Small intestine (tissue), 16 donors: ENCODE results near the gene MMP19. TPM values are rescaled to one million over a fixed set of nuclear protein-coding genes. Genes with fewer than 3 reads are reported as not detected.
"Not testable (repeated sequence)": the region's sequence is repeated elsewhere in the genome, so short reads cannot be mapped to it uniquely, and the experiment has no call there.

Source experiments
- DNase-seq, 2 donors: peaks; one replicate each; pipeline versions ENCODE4 v3.0.0 to v3.0.0-alpha.2; 2013
- FAIRE-seq: peaks from 2 replicates; lab custom pipeline; 2012; peaks lifted over from hg19 to GRCh38; lab: Jason Lieb, UNC
- H3K27ac ChIP-seq, 3 donors: one replicate each; pipeline ENCODE4 v1.5.1; 2013; ENCODE audit warnings: low read length in 2 of 3, mild to moderate bottlenecking in 2 of 3, control low read depth in 1 of 3, inconsistent platforms in 1 of 3, low read depth in 1 of 3, moderate library complexity in 1 of 3
- H3K27me3 ChIP-seq, 3 donors: one replicate each; pipeline ENCODE4 v1.6.1; 2013; ENCODE audit warnings: low read length in 3 of 3, inconsistent platforms in 1 of 3; ENCODE audit not compliant: control insufficient read depth in 3 of 3, insufficient read depth in 3 of 3
- H3K36me3 ChIP-seq, 3 donors: one replicate each; pipeline ENCODE4 v1.6.1; 2013; ENCODE audit warnings: low read length in 3 of 3, inconsistent platforms in 1 of 3, low read depth in 1 of 3, mild to moderate bottlenecking in 1 of 3, moderate library complexity in 1 of 3; ENCODE audit not compliant: control insufficient read depth in 3 of 3, insufficient read depth in 2 of 3
- H3K4me1 ChIP-seq, 3 donors: one replicate each; pipeline ENCODE4 v1.6.1; 2013; ENCODE audit warnings: low read length in 2 of 3, inconsistent platforms in 1 of 3, low read depth in 1 of 3, mild to moderate bottlenecking in 1 of 3, moderate library complexity in 1 of 3; ENCODE audit not compliant: control insufficient read depth in 3 of 3, insufficient read depth in 2 of 3
- H3K4me3 ChIP-seq, 3 donors: one replicate each; pipeline ENCODE4 v1.5.1; 2013; ENCODE audit warnings: low read length in 3 of 3, control low read depth in 1 of 3, inconsistent platforms in 1 of 3, low read depth in 1 of 3, mild to moderate bottlenecking in 1 of 3, moderate library complexity in 1 of 3
- H3K9me3 ChIP-seq, 2 donors: one replicate each; pipeline ENCODE4 v1.6.1; 2013; ENCODE audit warnings: low read depth in 1 of 2, low read length in 1 of 2; ENCODE audit not compliant: control insufficient read depth in 2 of 2, insufficient read depth in 1 of 2
- WGBS, 3 donors: extraction: QIAGEN DNeasy Blood & Tissue Kit; methylation state at CpG; one replicate each; pipeline ENCODE4 v1.1.7; 2013; 5-methylcytosine and 5-hydroxymethylcytosine counted together
- long read RNA-seq, 10 donors: transcript quantifications; one replicate each; lab custom pipeline, GENCODE V29; 2026
- polyA plus RNA-seq, 4 donors: library from polyadenylated mRNA; stranded (reverse) in 3 of 4; unstranded in 1 of 4; fragments of 200-250 nt in 3 of 4; fragments of 120-200 nt in 1 of 4; gene quantifications; one replicate each; pipeline versions ENCODE4 v1.2.1 to v1.2.3, GENCODE V29; 2013
- donor health status: healthy with polysubstance abuse.
- donor health status: control.
- donor health status: control.
- donor health status: Bipolar disorder and iron deficiency.
- donor health status: healthy.

MMP19 gene, protein sequence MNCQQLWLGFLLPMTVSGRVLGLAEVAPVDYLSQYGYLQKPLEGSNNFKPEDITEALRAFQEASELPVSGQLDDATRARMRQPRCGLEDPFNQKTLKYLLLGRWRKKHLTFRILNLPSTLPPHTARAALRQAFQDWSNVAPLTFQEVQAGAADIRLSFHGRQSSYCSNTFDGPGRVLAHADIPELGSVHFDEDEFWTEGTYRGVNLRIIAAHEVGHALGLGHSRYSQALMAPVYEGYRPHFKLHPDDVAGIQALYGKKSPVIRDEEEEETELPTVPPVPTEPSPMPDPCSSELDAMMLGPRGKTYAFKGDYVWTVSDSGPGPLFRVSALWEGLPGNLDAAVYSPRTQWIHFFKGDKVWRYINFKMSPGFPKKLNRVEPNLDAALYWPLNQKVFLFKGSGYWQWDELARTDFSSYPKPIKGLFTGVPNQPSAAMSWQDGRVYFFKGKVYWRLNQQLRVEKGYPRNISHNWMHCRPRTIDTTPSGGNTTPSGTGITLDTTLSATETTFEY
- 1 to 10 TPM in 2 of 4 donors, under 1 TPM in 1, not detected in 1; 0.54 to 4.1 (median 1.3) TPM for polyA plus RNA-seq
- long read RNA-seq, donor 1: 0 reads
- long read RNA-seq, donor 2: 0 reads
- long read RNA-seq, donor 3: 0 reads
- long read RNA-seq, donor 4: 0 reads
- long read RNA-seq, donor 5: 0 reads
- long read RNA-seq, donor 6: 0 reads
- long read RNA-seq, donor 7: 0 reads
- long read RNA-seq, donor 8: 0 reads
- long read RNA-seq, donor 9: 0 reads
- long read RNA-seq, donor 10: 0 reads

GRCh38 chr12:55842681-55843429 lies at the start of gene MMP19:
MMP19 (minus strand) TSS chr12:55842936; CDS start chr12:55842830, 106 bp downstream.
- Histone ChIP-seq H3K4me3 (peak within 1 kb of the TSS in 1 of 3 donors; percentile 21), H3K36me3 (no peaks in the 10 kb centered on the region), H3K27me3 (peaks cover 0 to 2% (median 0%) of the 10 kb centered on the region in 3 donors), H3K27ac (peak within 1 kb of the TSS in 1 of 3 donors; percentile 77), H3K9me3 (no peaks in the 10 kb centered on the region), H3K4me1 (peaks cover 0 to 5% (median 0%) of the 10 kb centered on the region in 3 donors)
- WGBS, 3 donors: 55 to 71% (median 58%) methylated on average over 9 to 10 of the region's 10 CpGs
- DNase-seq (no peak), FAIRE-seq (no peak)

GRCh38 chr12:55891310-55891709 lies 48.6 kb upstream of the MMP19 start:
- Histone ChIP-seq H3K9me3 (no peaks in the 10 kb centered on the region), H3K36me3 (no peaks in the 10 kb centered on the region), H3K27ac (no peak overlapping the region), H3K4me3 (no peak overlapping the region), H3K4me1 (no peaks in the 10 kb centered on the region), H3K27me3 (no peaks in the 10 kb centered on the region)
- WGBS, 3 donors: 94 to 98% (median 95%) methylated on average over 4 of the region's 4 CpGs
- FAIRE-seq (no peak), DNase-seq (no peak)

DNA sequence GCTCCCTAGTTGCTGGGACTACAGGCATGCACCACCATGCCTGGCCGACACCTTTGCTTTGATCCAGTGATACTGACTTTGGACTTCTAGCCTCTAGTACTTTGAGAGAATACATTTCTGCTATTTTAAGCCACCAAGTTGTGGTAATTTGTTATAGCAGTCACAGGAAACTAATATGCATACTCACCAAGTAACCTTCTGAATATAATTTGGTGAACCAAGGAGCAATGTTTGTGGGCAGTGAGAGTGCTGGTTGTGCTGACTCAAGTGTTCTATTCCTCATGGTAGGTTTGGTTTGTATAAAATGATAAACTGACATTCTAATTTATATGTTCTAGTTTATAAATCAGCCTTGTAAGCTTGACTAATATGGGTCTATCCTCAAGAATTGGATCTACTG lies 42.4 kb upstream of the MMP19 start:
- H3K27ac ChIP-seq: no peak overlapping the region
- DNase-seq (no peak), FAIRE-seq (no peak)
- H3K36me3 ChIP-seq: peaks cover 0 to 2% (median 0%) of the 10 kb centered on the region in 3 donors
- no peak overlapping the region for H3K4me3 ChIP-seq
- no peaks in the 10 kb centered on the region for H3K9me3 ChIP-seq
- 46 to 71% (median 50%) methylated on average over 1 of the region's 1 CpG for WGBS, 3 donors
- H3K4me1 ChIP-seq: no peaks in the 10 kb centered on the region
- H3K27me3 ChIP-seq: no peaks in the 10 kb centered on the region

- Histone ChIP-seq H3K4me1 (no peaks in the 10 kb centered on the region), H3K36me3 (peaks cover 0 to 2% (median 0%) of the 10 kb centered on the region in 3 donors), H3K27ac (no peak overlapping the region), H3K9me3 (no peaks in the 10 kb centered on the region), H3K27me3 (no peaks in the 10 kb centered on the region), H3K4me3 (no peak overlapping the region)
- no peak for DNase-seq
- no peak for FAIRE-seq
Observed at GRCh38 chr12:55877824-55878223, 35.1 kb upstream of the MMP19 start.

- Histone ChIP-seq H3K9me3 (no peaks in the 10 kb centered on the region), H3K36me3 (no peaks in the 10 kb centered on the region), H3K4me3 (no peak overlapping the region), H3K27ac (no peak overlapping the region), H3K4me1 (no peaks in the 10 kb centered on the region), H3K27me3 (no peaks in the 10 kb centered on the region)
- FAIRE-seq (no peak), DNase-seq (no peak)
- 85 to 88% (median 86%) methylated on average over 4 of the region's 4 CpGs for WGBS, 3 donors
Observed at GRCh38 chr12:55875704-55876467, 33.1 kb upstream of the MMP19 start.

GRCh38 chr12:55874443-55874842 lies 31.7 kb upstream of the MMP19 start:
- no peaks in the 10 kb centered on the region for H3K36me3 ChIP-seq
- H3K4me1 ChIP-seq: no peaks in the 10 kb centered on the region
- WGBS, 3 donors: 40 to 62% (median 59%) methylated on average over 2 of the region's 2 CpGs
- no peak overlapping the region for H3K4me3 ChIP-seq
- no peak for FAIRE-seq
- no peaks in the 10 kb centered on the region for H3K9me3 ChIP-seq
- no peak overlapping the region for H3K27ac ChIP-seq
- no peaks in the 10 kb centered on the region for H3K27me3 ChIP-seq
- no peak for DNase-seq

- not testable (repeated sequence) for H3K4me1 ChIP-seq, H3K27me3 ChIP-seq, DNase-seq, FAIRE-seq, H3K27ac ChIP-seq, H3K36me3 ChIP-seq, H3K4me3 ChIP-seq
- WGBS, 3 donors: 96 to 99% (median 99%) methylated on average over 3 of the region's 3 CpGs
- H3K9me3 ChIP-seq: peaks cover 0 to 22% of the 10 kb centered on the region in 2 donors
Observed at GRCh38 chr12:55866454-55867004, 23.8 kb upstream of the MMP19 start.
